ENCODE results near the gene RHOC. TPM values are rescaled to one million over a fixed set of nuclear protein-coding genes. Genes with fewer than 3 reads are reported as not detected.
"Not testable (repeated sequence)": the region's sequence is repeated elsewhere in the genome, so short reads cannot be mapped to it uniquely, and the experiment has no call there.

RHOC gene
- total RNA-seq, result 516 and 1,250 TPM in 2 replicates

DNA sequence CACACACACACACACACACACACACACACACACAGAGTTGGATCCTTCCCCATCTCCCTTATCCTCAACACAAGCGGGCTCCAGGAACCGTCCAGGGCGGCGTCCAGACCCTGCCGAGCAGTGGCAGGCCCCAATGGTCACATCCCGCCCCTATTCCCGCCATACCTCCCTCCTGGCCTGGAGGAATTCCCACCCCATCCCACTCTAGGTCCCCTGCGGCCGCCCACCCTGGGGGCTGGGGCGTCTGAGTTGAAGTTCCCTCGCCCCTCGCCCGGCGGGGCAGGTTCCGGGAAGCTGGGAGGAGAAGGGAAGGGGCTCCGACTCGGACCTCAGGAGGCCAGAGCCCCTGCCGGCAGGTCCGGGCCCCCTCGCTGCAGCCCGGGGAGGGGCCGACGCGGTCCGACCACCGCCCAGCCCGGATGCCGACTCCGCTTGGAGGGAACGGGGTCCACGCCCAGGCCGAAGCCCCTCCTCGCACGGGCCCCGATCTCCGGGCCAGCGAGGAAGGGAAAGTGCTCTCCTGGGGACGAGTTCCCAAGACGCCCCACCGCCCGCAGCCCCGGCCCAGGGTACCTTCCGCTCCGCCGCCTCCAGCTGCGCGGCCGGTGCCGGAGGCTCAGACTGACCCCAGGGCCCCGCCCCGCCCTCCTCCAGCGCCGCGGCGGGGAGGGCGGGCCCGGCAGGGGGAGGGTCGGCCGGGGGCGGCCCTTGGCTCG lies at the start of gene RHOC:
Gene RHOC, minus strand, starts transcription at position 623 of the 716 bp plus-strand sequence. CDS start 3,328 bp downstream, outside the sequence.
- no peak for DNase-seq (ENCODE audit: low read depth)

DNA sequence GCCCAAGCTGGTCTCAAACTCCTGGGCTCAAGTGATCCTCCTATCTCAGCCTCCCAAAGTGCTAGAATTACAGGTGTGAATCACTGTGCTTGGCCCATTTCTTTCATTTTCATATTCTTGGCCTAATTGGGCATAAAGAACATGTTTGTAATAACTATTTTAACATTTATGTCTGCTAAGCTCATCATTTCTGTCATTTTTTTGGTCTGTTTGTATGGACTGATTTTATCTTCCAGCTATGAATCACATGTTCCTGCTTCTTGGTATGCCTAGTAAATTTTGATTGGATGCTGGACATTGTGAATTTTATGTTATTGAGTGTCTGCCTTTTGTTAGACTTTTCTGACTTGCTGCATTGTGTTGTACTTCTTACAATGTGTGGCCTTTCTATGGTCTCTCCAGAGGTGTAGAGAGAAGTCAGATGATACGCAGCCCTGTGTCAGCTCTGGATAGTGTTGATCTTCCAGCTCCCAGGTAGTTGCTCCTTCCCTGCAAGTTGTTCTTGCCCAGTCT lies 47.2 kb upstream of the RHOC start:
- DNase-seq (ENCODE audit: low read depth), result no peak

DNA sequence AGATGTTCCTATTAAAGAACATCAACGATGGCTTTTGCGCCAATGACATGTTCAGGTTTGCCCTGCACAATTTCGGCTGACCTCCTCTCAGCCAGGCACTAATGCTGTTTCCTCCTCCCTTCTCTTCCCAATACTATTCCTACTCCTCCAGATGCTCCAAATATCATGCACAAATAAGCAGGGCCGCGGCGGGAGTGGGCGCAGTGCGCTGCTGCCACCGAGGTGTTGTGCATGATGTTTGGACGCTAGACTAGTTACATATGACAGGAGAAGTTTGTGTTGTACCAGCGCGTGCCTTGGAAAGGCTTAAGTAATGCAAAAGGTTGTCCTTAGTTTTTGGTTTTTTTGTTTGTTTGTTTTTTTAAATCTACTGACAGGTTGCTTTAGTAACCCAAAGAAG lies 41.5 kb upstream of the RHOC start:
- no peak for DNase-seq (ENCODE audit: low read depth)

DNA sequence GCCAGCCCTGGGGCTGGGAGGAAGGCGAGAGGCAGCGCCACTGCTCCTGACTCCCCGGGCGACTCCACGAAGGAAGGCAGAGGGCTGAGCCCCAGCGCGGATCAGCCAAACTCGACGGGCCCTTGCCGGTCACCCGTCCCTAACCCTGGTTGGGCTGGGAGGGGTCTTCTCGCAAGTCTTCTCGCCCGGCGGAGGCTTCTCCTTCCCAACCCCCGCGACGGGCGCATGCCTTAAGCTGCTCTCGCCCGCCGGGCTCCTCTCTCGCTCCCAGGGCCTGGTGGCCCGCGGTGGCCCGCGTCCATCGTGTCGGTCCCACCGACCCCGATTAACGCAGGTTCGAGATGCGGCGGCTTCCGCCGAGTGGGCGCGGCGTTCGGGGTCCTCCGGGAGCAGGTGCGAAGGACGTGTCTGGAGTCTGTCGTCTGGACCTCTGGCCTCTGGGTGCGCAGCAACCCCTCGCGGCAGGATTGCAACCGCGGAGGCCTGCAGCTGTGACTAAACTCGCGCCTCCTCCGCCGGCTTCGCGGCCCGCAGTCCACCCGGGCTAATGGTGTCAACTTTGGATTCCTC lies 37.2 kb upstream of the RHOC start:
- DNase-seq (ENCODE audit: low read depth), result peak; percentile 25

DNA sequence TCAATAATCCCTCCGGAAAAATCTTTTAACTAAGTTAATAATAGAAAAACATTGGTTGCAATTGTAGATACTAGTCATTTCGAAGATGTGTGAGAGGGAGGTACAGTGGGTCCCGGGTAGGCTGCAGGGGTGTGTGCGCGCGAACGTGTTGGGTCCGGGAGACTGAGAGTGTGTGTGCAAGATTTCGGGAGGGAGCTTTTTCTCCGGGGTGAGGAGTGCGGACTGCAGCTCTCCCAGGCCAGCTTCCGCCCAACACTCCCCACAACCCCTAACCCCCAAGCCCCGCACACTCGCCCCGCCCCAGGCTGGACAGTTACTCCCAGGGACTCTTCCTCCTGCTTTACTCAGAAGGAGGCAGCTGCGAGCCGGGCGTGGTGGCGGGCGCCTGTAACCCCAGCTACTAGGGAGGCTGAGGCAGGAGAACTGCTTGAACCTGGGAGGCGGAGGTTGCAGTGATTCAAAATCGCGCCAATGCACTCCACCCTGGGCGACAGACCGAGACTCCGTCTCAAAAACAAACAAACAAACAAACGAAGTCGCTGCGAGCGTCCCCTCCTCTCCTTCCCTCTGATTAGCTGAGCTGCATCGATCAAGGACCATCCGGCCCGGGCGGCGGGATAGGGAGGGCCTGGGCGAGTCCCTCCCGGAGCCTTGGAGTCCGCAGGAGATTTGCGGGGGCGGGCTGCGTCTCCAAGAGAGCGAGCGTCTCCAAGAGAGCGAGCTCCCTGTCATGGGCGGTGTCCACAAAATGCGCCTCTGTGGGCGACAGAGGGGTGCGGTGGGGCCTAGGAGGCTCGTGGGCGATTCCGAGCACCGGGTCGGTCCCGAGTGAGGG lies 36.5 kb upstream of the RHOC start:
- no peak for DNase-seq (ENCODE audit: low read depth)

DNA sequence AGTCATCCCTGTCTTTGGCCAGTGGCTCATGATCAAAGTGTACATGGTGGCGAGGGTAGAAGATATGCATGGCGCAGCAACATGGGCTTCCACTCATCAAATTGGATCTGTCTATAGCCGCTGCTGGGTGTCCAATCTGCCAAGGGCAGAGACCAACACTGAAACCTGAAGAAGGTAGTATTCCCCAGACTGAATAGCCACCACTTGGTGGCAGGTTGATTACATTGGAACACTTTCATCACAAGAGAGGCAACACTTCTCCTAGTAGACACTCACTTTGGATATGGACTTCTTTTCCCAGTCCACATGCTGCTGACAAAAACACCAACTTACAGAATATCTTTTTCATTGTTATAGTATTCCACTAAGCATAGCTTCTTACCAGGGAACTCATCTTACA lies 30.6 kb upstream of the RHOC start:
- DNase-seq (ENCODE audit: low read depth), result no peak

DNA sequence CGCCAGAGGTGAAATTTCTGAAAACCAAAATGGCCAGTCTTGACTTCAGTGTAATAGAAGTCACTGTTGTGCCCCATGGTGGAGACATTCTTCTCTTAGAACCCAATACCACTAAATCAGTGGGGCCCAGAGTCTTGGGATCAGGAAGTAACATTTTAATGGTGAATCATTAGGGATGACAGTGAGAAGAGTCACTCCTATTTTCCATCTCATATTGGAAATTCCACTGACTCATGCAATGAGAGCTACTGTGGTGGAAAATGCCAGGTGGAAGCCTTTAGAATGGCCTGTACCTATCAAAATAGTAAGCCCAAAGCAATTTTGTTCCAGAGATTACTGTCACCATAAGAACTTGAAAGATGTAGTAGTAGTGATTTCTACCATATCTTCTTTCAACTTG lies 28.8 kb upstream of the RHOC start:
- peak; percentile 94 for DNase-seq (ENCODE audit: low read depth)

DNA sequence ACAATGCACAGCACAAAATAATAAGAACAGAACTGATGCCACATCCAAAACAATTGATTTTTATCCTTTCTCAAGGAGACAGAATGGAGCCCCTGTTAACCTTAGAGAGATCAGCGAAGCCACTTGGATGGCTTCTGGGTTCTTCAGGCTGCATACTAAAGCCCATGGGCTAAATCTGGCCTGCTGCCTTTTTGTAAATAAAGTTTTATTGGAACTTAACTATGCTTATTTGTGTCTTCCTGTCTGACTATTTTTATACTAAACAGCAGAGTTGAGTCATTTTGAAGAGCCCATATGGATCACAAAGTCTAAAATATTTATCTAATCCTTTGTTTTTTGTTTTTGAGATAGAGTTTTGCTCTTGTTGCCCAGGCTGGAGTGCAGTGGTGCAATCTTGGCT lies 24.5 kb upstream of the RHOC start:
- no peak for DNase-seq (ENCODE audit: low read depth)

DNA sequence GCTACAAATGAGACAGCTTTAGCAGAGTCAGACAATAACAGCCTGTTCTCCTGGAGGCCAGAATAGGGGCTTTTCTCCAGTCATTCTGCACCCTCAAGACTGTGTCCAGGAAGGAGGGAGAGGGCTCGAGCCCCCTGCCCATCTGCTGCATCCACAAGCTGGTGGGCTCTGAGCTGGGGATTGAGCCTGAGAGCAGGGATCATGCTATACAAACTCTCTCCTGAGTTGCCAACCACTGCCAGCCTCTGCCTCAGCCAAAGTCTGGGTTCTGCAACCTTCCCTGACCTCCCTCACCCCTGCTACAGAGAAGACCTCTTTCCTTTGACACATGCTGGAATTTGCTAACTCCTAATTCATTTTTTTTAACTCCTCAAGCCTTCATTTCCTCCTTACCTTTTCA lies 23.0 kb upstream of the RHOC start:
- no peak for DNase-seq (ENCODE audit: low read depth)

DNA sequence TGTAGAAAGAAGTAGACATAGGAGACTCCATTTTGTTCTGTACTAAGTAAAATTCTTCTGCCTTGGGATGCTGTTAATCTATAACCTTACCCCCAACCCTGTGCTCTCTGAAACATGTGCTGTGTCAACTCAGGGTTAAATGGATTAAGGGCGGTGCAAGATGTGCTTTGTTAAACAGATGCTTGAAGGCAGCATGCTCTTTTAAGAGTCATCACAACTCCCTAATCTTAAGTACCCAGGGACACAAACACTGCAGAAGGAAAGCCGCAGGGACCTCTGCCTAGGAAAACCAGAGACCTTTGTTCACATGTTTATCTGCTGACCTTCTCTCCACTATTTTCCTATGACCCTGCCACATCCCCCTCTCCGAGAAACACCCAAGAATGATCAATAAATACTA lies 22.1 kb upstream of the RHOC start:
- not testable (repeated sequence) for DNase-seq (ENCODE audit: low read depth)

DNA sequence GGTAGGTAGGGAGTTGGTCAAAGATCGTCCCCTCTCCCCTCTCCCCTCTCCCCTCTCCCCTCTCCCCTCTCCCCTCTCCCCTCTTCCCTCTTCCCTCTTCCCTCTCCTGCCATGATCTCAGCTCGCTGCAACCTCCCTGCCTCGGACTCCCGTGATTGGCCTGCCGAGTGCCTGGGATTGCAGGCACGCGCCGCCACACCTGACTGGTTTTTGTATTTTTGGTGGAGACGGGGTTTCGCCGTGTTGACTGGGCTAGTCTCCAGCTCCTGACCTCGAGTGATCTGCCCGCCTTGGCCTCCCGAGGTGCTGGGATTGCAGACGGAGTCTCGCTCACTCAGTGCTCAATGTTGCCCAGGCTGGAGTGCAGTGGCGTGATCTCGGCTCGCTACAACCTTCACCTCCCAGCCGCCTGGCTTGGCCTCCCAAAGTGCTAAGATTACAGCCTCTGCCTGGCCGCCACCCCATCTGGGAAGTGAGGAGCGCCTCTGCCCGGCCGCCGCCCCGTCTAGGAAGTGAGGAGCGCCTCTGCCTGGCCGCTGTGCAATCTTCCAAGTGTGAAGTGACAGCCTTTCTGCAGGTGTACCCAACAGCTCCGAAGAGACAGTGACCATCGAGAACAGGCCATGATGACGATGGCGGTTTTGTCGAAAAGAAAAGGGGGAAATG lies 21.5 kb upstream of the RHOC start:
- DNase-seq (ENCODE audit: low read depth), result not testable (repeated sequence)

DNA sequence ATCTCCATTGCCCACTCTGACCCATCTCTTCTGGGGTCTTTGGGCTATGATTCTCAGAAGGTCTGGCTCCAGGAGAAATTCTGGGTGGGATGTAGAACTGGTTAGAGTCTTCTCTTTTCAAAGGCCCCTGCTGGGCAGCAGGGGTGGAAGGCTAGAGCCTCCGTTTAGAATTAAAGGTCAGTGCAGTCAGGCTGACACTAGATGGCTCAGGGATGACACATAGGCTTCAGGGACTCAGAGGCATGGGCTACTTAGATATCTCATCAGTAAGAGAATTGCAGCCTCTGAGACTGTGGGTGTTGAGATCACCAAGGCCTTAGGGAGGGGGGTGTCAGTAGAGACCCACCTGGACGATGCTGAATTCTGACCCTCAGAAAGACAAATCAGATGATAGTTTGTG lies 20.8 kb upstream of the RHOC start:
- DNase-seq (ENCODE audit: low read depth), result no peak

DNA sequence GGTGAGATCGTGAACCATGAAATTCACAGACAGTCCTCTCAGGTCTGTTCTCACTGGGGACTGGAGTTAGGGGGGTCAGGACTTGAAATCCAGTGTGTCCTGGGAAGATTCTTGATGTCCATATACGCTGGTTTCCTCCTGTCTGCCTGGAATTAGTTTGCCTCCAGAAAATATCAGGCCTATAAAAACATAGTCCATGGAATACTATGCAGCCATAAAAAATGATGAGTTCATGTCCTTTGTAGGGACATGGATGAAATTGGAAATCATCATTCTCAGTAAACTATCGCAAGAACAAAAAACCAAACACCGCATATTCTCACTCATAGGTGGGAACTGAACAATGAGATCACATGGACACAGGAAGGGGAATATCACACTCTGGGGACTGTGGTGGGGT lies 17.3 kb upstream of the RHOC start:
- DNase-seq (ENCODE audit: low read depth), result not testable (repeated sequence)

DNA sequence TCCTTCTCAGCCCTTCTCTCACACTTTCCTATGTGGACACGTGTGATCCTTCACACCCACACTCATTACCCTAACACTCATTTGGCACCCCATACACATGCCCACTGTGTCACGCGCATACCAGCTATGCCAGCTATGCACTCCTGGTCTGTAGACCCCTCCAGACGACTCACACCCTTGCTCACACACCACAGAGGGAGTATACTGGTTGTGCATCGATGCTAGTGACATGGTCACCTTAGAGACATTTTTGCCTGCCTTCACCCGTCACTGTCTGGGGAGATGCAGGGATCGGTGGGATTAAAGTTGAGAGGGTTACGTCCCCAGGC lies 16.5 kb upstream of the RHOC start:
- DNase-seq (ENCODE audit: low read depth), result no peak

DNA sequence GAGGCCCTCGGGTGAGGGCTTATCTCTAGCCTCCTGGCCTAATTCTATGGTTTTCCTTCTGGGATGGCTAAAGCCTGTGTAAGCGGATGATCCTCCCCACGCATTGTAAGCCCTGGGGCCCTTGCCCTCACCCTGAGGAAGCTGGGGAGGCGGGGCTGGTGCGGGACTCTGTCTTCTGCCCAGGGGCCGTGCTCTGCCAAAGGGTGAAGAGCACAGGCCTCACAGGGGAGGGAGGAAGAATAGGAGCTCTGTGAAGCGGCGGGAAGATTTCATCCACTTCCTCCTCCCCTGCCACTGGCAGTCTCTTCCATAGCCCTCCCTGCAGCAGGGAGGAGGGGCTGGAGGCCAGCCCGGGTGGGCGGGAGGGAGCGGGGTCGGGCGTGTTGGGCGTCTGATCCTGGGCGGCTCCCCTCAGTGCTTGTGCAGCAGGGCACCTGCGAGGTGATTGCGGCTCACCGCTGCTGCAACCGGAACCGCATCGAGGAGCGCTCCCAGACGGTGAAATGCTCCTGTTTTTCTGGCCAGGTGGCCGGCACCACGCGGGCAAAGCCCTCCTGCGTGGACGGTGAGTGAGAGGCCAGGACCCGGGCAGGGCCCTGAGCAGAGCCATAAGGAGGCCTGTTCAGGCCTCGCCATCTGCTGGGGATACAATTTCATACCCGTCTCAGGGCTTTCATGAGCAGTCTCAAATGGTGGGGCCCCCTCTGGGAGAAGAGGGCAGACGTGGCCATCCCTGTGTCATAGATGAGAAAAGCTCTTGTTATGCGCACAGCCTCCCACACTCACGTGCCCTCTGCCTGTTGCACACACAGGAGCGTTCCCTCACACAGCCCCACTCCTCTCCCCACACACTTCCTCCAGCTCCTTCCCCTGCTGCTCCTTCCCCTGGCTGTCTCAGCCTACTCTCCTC lies 15.9 kb upstream of the RHOC start:
- DNase-seq (ENCODE audit: low read depth), result no peak

DNA sequence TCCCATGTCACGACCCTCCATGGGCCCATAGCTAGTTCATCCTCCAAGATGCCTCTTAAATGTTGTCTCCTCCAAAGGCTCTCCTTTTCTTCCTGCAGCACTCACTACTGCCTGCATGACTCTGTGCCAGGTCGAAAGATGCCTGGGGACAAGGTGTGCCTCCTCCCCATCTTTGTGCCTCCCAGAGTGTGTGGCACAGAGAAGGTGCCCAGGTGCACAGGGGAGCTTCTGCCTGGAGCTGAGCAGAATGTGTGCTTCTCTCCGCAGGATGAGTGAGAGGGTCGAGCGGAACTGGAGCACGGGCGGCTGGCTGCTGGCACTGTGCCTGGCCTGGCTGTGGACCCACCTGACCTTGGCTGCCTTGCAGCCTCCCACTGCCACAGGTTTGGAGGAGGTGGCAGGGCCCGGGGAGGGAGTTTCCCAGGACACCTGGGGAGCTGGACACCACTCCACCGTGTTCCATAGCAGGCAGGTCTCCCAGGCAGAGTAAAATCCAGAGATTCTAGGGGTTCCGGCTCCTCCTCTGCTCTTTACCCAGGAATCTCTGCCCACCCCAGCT lies 15.1 kb upstream of the RHOC start:
- no peak for DNase-seq (ENCODE audit: low read depth)

DNA sequence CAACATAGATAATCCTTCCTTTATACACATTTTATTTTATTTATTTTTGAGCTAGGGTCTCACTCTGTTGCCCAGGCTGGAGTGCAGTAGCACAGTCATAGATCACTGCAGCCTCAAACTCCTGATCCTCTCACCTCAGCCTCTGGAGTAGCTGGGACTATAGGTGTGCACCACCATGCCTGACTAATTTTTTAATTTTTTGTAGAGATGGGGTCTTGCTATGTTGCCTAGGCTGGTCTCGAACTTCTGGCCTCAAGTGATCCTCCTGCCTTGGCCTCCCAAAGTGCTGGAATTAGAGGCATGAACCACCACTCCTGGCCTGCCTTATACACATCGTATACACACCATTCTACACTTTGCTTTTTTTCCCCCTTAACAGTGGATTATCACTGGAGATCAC lies 14.4 kb upstream of the RHOC start:
- not testable (repeated sequence) for DNase-seq (ENCODE audit: low read depth)

DNA sequence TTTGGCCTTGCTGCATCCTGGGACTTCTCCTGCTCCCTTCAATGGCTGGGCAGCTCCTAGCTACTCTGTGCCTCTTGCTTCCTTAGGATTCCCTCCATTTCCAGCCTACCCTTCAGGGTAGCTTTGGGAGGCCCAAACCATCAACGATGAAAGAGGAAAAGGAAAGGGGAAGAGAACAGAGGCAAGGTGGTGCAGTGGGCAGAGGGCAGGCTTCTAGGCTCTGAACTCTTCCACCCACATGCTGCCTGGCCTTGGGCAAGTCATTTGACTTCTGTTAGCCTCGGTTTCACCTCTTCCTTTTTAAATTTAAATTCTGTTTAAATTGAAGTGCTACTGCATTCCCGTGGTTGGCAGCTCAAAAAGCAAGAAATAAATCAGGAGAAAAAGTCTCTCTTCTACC lies 13.9 kb upstream of the RHOC start:
- no peak for DNase-seq (ENCODE audit: low read depth)

DNA sequence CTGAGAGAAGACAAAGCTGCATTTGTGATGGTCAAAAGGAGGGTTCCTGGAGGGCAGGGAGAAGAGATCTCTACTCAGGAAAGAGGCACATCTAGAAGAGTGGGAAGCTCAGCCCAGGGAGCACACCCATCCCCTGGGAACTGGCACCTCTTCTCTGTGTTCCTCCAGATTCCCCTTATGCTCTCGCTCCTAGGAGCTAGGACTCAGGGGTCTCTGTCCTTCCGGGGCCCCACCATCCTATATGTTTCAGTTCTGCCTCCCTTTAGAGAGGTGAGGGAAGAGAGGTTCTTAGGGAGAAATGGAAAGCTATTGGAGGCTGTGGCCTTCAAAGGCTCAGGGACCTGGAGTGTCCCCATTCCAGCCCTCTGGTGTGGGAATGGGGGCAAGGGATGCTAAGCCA lies 12.8 kb upstream of the RHOC start:
- no peak for DNase-seq (ENCODE audit: low read depth)

DNA sequence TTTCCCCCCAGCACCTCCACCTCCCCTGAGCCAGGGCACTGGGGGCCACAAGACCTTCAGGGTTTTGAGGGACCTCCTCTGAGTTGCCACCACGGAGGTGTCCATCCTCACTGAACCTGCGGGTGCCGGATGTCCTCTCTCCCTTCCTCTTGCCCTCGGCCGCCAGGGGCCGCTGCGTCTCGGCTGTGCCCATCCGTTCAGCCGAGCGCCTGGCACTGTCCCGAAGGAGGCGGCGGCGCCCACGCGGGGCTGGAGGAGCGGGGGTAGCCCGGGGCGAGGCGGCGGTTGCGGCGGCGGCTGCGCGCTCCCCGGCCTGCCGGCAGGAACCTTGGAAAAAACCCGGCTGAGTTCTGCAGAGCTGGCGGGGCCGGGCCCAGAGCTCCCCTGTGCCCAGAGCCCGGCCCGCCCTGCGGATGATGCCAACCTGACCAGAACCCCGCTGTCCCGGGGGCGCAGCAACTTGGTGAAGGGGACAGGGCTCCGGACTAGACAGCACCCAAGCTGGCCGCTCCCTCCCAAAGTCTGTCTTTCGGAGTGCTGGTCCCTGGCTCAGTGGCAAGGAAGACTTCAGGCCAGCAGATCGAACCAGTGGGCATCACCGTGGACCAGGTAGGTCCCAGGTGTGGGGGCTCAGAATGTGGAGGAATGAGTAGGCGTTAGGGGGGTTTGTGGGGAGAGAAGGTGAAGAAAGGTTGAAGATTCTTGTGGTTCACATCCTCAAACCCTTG lies 11.9 kb upstream of the RHOC start:
- peak; percentile 32 for DNase-seq (ENCODE audit: low read depth)

Data from renal cortical epithelial cell (primary cell).